Thymus (tissue), 11 donors: Measurements from ENCODE around the gene FMN2. TPM values are rescaled to one million over a fixed set of nuclear protein-coding genes. Genes with fewer than 3 reads are reported as not detected.
"Not testable (repeated sequence)": the region's sequence is repeated elsewhere in the genome, so short reads cannot be mapped to it uniquely, and the experiment has no call there.

Experiments used
- DNase-seq, 9 donors: peaks; one replicate each; pipeline ENCODE4 v3.0.0-alpha.2; 2013; ENCODE audit warnings: low spot score in 9 of 9, low read depth in 6 of 9, missing footprints in 1 of 9
- H3K27ac ChIP-seq, 2 donors: one replicate each; pipeline ENCODE4 v1.5.1; 2013; ENCODE audit warnings: control low read depth in 1 of 2, low read depth in 1 of 2, low read length in 1 of 2, mild to moderate bottlenecking in 1 of 2, moderate library complexity in 1 of 2
- H3K27me3 ChIP-seq, 2 donors: one replicate each; pipeline ENCODE4 v1.5.1; 2013; ENCODE audit warnings: low read length in 1 of 2; ENCODE audit not compliant: control insufficient read depth in 2 of 2, insufficient read depth in 1 of 2
- H3K36me3 ChIP-seq, 2 donors: one replicate each; pipeline ENCODE4 v1.5.1; 2013; ENCODE audit warnings: low read length in 1 of 2, mild to moderate bottlenecking in 1 of 2, moderate library complexity in 1 of 2; ENCODE audit not compliant: control insufficient read depth in 2 of 2, insufficient read depth in 2 of 2
- H3K4me1 ChIP-seq, 2 donors: one replicate each; pipeline ENCODE4 v1.5.1; 2013; ENCODE audit warnings: low read length in 2 of 2; ENCODE audit not compliant: control insufficient read depth in 2 of 2, insufficient read depth in 2 of 2
- H3K4me3 ChIP-seq, 2 donors: one replicate each; pipeline ENCODE4 v1.5.1; 2013; ENCODE audit warnings: low read length in 2 of 2, control low read depth in 1 of 2, mild to moderate bottlenecking in 1 of 2
- H3K9me3 ChIP-seq, 2 donors: one replicate each; pipeline ENCODE4 v1.5.1; 2013; ENCODE audit warnings: low read length in 1 of 2, mild to moderate bottlenecking in 1 of 2; ENCODE audit not compliant: control insufficient read depth in 2 of 2, insufficient read depth in 1 of 2
- WGBS: extraction: QIAGEN DNeasy Blood & Tissue Kit; methylation state at CpG from one replicate; pipeline ENCODE4 v1.1.7; 2013; 5-methylcytosine and 5-hydroxymethylcytosine counted together
- polyA plus RNA-seq: library from polyadenylated mRNA; stranded (reverse); fragments of 200-250 nt; gene quantifications from one replicate; pipeline ENCODE4 v1.2.3, GENCODE V29; 2013
- total RNA-seq: library from RNA; stranded (reverse); fragments of 120-200 nt; gene quantifications from one replicate; pipeline ENCODE4 v1.2.4, GENCODE V29; 2013
- donor health status: healthy.

The FMN2 gene
- total and polyA plus RNA-seq, 2 donors: 0.14 to 0.24 TPM

- H3K9me3 ChIP-seq, H3K27ac ChIP-seq, DNase-seq, H3K36me3 ChIP-seq, H3K4me3 ChIP-seq, H3K27me3 ChIP-seq, H3K4me1 ChIP-seq: not testable (repeated sequence)
- WGBS: 88% methylated on average over 2 of the region's 2 CpGs
Measured at GRCh38 chr1:240264494-240264893, 172.8 kb downstream of the FMN2 start.

GRCh38 chr1:240271081-240271480 lies 179.4 kb downstream of the FMN2 start:
- WGBS: 86% methylated on average over 2 of the region's 2 CpGs

DNA sequence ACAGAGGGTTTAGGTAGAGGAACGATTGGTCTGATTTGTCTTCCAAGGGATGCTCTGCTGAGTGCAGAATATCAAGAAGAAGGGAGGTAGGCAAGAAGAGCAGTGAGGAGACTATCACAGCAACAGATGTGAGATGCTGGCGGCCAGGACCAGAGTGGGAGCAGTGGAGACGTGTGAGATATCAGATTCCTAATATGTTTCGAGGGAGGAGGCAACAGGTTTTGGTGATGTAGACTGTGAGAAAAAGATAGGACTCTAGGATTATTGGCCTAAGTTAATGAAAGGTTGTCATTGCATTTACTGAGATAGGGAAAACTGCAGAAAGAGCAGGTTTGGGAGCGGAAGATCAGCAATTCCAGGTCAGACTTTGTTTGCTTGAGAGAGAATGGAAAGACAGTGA lies 182.9 kb downstream of the FMN2 start:
- no peaks in the 10 kb centered on the region for H3K9me3 ChIP-seq
- no peaks in the 10 kb centered on the region for H3K4me1 ChIP-seq
- DNase-seq: no peak
- WGBS: 82% methylated on average over 5 of the region's 5 CpGs
- no peak overlapping the region for H3K27ac ChIP-seq
- no peaks in the 10 kb centered on the region for H3K27me3 ChIP-seq
- H3K4me3 ChIP-seq: no peak overlapping the region
- no peaks in the 10 kb centered on the region for H3K36me3 ChIP-seq

More at GRCh38 chr1:240271081-240271480, 179.4 kb downstream of the FMN2 start:
- H3K27me3 ChIP-seq: no peaks in the 10 kb centered on the region
- no peaks in the 10 kb centered on the region for H3K9me3 ChIP-seq
- no peaks in the 10 kb centered on the region for H3K4me1 ChIP-seq
- no peaks in the 10 kb centered on the region for H3K36me3 ChIP-seq
- H3K4me3 ChIP-seq: no peak overlapping the region
- H3K27ac ChIP-seq: no peak overlapping the region
- DNase-seq: no peak

- H3K4me3 ChIP-seq, H3K36me3 ChIP-seq, H3K9me3 ChIP-seq, H3K4me1 ChIP-seq, H3K27me3 ChIP-seq, H3K27ac ChIP-seq, DNase-seq: not testable (repeated sequence)
Measured at GRCh38 chr1:240275219-240275618, 183.5 kb downstream of the FMN2 start.

GRCh38 chr1:240278082-240278481 lies 186.4 kb downstream of the FMN2 start:
- Histone ChIP-seq H3K4me1 (no peaks in the 10 kb centered on the region), H3K9me3 (no peaks in the 10 kb centered on the region), H3K27ac (no peak overlapping the region), H3K27me3 (no peaks in the 10 kb centered on the region), H3K36me3 (no peaks in the 10 kb centered on the region), H3K4me3 (no peak overlapping the region)
- 87% methylated on average over 6 of the region's 6 CpGs for WGBS
- no peak for DNase-seq

DNA sequence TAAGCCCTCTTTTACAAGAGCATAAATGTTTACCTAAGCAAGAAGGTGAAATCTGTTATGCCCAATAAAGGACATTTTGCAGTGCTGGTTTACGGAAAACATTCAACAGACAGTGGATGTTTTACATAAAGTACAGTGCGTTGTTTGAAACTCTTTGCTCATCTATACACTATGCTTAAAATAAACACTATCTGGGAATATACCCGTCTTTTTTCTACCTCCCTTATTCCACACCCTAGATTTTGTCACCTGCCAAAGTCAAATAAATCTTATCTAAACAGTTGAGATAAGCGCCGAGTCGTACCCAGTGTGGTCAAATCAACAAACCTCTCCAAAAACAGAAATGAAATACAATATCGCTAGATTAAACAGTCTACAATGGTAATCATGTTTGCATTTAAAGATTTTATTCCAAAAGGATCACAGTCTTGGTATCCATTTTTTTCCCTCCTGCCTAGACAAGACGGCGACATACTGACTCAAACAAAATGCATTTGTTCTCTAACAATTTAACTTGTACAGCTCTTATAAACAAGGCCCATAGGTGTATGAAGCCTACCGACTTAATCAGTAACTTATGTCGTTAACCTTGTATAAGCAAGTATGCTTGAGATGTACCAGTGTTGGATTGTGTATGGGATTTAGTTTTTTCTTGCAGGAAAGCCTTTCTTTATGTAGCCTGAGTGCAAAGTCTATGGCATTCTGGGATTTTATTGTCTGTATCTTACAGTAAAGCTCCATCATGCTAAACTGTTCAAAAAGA lies 189.1 kb downstream of the FMN2 start:
- H3K4me1 ChIP-seq: no peaks in the 10 kb centered on the region

DNA sequence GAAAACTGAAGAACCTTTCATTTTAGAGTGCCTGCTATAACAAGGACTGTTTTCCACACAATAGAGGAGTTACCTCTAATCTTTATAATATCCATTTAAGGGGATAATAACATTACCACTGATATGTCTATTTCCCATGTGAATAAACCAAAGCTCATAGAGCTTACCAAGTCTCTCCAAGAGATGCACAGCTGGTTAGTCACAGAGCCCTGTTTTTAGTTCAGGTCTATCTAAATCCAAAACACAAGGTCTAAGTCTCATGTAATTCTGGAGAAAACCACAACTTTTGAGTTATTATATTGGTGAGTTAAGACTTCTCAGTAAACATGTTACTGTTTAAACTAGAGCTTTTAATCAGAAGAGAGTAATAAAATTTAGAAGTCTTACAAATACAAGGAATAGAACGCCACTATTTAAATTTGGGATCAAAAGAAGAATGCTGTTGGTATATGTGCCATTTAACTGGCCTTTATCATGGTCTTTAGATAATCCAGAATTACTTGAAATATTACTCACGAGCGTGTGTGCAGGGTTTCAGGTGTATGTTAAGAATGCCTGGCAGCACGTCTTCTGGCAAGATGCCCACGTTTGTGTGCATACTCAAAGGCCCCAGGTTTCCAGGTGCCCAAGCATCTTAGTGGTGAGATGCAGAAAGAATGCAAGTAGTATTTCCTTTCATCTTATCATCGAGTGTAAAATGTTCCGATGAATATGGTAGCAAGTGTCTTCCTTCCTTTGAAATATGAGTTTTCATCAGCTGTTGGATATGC lies 190.6 kb downstream of the FMN2 start:
- no peaks in the 10 kb centered on the region for H3K9me3 ChIP-seq
- H3K4me1 ChIP-seq: no peaks in the 10 kb centered on the region
- no peaks in the 10 kb centered on the region for H3K36me3 ChIP-seq
- H3K27me3 ChIP-seq: no peaks in the 10 kb centered on the region
- no peak for DNase-seq
- no peak overlapping the region for H3K27ac ChIP-seq
- H3K4me3 ChIP-seq: no peak overlapping the region
- WGBS: 91% methylated on average over 7 of the region's 7 CpGs

More for the DNA sequence above, 189.1 kb downstream of the FMN2 start:
- H3K36me3 ChIP-seq: no peaks in the 10 kb centered on the region
- no peak for DNase-seq
- H3K27ac ChIP-seq: no peak overlapping the region
- no peak overlapping the region for H3K4me3 ChIP-seq
- WGBS: 92% methylated on average over 11 of the region's 11 CpGs
- no peaks in the 10 kb centered on the region for H3K9me3 ChIP-seq
- H3K27me3 ChIP-seq: no peaks in the 10 kb centered on the region

GRCh38 chr1:240284656-240285414 lies 193.2 kb downstream of the FMN2 start:
- no peak for DNase-seq
- Histone ChIP-seq H3K9me3 (no peaks in the 10 kb centered on the region), H3K36me3 (no peaks in the 10 kb centered on the region), H3K4me3 (no peak overlapping the region), H3K27me3 (no peaks in the 10 kb centered on the region), H3K27ac (no peak overlapping the region), H3K4me1 (no peaks in the 10 kb centered on the region)
- 83% methylated on average over 7 of the region's 7 CpGs for WGBS

DNA sequence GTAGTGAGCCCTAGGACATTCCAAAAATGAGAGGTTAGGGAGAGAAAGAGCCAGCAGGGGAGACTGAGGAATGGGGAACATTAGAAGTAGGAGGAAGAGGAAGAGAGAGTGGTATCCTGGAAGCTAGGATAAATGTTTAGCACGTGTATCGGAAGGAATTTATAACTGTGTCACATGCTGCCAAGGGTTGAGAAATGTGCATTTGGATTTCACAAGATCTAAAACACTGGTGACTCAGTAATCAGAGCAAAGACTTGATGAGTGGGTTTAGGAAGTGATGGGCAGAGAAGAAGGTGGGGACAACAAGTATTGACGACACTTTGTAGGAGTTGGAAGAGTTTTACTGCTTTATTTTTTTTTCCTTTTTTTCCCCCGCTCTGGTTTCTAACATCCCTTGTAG lies 193.9 kb downstream of the FMN2 start:
- no peak overlapping the region for H3K27ac ChIP-seq
- no peaks in the 10 kb centered on the region for H3K36me3 ChIP-seq
- WGBS: 92% methylated on average over 4 of the region's 4 CpGs

More for the DNA sequence above, 193.9 kb downstream of the FMN2 start:
- Histone ChIP-seq H3K9me3 (no peaks in the 10 kb centered on the region), H3K4me3 (no peak overlapping the region), H3K27me3 (no peaks in the 10 kb centered on the region), H3K4me1 (no peaks in the 10 kb centered on the region)
- DNase-seq: no peak
